ENCODE results near the gene CAPSL. TPM values are rescaled to one million over a fixed set of nuclear protein-coding genes. Genes with fewer than 3 reads are reported as not detected.

Gene CAPSL
- total RNA-seq, 1 donor from 2014 or later, result not detected

- H3K36me3 ChIP-seq (ENCODE audit: control insufficient read depth, insufficient read depth, low read length), result no peaks in the 10 kb centered on the region
- H3K4me3 ChIP-seq (ENCODE audit: low read depth, low read length), result no peak overlapping the region
- TF ChIP-seq, protein P1, sequence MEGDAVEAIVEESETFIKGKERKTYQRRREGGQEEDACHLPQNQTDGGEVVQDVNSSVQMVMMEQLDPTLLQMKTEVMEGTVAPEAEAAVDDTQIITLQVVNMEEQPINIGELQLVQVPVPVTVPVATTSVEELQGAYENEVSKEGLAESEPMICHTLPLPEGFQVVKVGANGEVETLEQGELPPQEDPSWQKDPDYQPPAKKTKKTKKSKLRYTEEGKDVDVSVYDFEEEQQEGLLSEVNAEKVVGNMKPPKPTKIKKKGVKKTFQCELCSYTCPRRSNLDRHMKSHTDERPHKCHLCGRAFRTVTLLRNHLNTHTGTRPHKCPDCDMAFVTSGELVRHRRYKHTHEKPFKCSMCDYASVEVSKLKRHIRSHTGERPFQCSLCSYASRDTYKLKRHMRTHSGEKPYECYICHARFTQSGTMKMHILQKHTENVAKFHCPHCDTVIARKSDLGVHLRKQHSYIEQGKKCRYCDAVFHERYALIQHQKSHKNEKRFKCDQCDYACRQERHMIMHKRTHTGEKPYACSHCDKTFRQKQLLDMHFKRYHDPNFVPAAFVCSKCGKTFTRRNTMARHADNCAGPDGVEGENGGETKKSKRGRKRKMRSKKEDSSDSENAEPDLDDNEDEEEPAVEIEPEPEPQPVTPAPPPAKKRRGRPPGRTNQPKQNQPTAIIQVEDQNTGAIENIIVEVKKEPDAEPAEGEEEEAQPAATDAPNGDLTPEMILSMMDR (IDR thresholded peaks at IDR 0.05; ENCODE audit: insufficient read depth, low read length, severe bottlenecking), result no peak
- DNase-seq (ENCODE audit: low read depth), result no peak
- H3K27me3 ChIP-seq (ENCODE audit: control insufficient read depth, insufficient read depth, low read length), result no peaks in the 10 kb centered on the region
- no peak for FAIRE-seq
Measured at GRCh38 chr5:35903631-35904203, 34.7 kb downstream of the CAPSL start.

DNA sequence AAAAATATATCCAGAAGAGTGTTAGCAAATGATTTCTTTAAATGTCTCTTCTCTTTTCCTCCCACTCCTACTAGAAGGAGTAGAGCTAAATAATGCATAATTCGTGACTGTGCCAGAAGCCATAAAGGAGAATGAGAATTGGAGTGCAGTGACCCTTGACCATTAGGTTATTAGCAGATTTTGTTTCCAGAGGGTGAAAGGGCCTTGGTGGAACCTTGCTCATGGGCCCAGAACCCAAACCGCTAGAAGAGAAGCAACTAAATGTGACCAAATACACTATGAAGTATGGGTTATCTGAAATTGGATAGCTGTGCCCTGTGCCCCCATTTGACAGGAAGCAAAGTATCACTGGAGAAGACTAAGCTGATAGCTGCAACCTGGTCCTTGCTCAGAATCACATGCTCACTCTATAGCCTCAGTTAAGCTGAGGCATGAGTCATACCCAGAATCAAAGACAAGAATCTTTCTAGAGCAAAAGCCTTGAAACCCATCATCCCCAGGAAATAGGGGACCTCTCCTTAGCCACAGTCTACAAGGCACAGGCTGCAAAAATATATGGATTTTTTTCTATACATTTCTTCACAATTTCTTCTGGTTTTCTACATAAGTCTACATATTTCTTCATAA is 36.3 kb downstream of the CAPSL start:
- no peaks in the 10 kb centered on the region for H3K36me3 ChIP-seq (ENCODE audit: control insufficient read depth, insufficient read depth, low read length)
- DNase-seq (ENCODE audit: low read depth), result peak; percentile 12
- no peak overlapping the region for H3K4me3 ChIP-seq (ENCODE audit: low read depth, low read length)
- FAIRE-seq, result no peak
- H3K27me3 ChIP-seq (ENCODE audit: control insufficient read depth, insufficient read depth, low read length), result no peaks in the 10 kb centered on the region
- TF ChIP-seq, protein P1 (IDR thresholded peaks at IDR 0.05; ENCODE audit: insufficient read depth, low read length, severe bottlenecking), result no peak

GRCh38 chr5:35900972-35901695 is 37.3 kb downstream of the CAPSL start:
- H3K4me3 ChIP-seq (ENCODE audit: low read depth, low read length), result no peak overlapping the region
- DNase-seq (ENCODE audit: low read depth), result no peak
- no peaks in the 10 kb centered on the region for H3K27me3 ChIP-seq (ENCODE audit: control insufficient read depth, insufficient read depth, low read length)
- H3K36me3 ChIP-seq (ENCODE audit: control insufficient read depth, insufficient read depth, low read length), result no peaks in the 10 kb centered on the region
- no peak for FAIRE-seq
- TF ChIP-seq, protein P1 (IDR thresholded peaks at IDR 0.05; ENCODE audit: insufficient read depth, low read length, severe bottlenecking), result no peak

DNA sequence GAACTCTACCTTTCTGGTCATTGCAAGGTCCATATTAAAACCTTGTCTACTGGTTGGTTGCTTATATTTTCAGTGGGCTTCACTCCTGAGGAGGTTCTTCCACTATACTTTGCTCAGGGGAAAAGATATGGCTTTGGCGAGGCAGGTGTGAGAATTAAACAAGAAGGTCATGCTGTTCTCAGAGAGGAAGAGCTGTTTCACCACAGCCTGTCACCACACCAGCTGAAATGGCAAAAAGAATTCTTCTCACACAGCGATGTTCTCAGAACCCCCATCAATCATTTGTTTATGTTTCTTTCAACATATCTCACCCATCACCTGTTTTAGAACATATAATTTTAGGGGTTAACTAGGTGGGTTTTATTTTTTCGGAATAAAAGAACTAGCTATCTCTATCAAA is 38.6 kb downstream of the CAPSL start:
- no peak for DNase-seq (ENCODE audit: low read depth)
- no peak for FAIRE-seq
- no peaks in the 10 kb centered on the region for H3K27me3 ChIP-seq (ENCODE audit: control insufficient read depth, insufficient read depth, low read length)
- TF ChIP-seq, protein P1 (IDR thresholded peaks at IDR 0.05; ENCODE audit: insufficient read depth, low read length, severe bottlenecking), result no peak
- no peak overlapping the region for H3K4me3 ChIP-seq (ENCODE audit: low read depth, low read length)
- no peaks in the 10 kb centered on the region for H3K36me3 ChIP-seq (ENCODE audit: control insufficient read depth, insufficient read depth, low read length)

DNA sequence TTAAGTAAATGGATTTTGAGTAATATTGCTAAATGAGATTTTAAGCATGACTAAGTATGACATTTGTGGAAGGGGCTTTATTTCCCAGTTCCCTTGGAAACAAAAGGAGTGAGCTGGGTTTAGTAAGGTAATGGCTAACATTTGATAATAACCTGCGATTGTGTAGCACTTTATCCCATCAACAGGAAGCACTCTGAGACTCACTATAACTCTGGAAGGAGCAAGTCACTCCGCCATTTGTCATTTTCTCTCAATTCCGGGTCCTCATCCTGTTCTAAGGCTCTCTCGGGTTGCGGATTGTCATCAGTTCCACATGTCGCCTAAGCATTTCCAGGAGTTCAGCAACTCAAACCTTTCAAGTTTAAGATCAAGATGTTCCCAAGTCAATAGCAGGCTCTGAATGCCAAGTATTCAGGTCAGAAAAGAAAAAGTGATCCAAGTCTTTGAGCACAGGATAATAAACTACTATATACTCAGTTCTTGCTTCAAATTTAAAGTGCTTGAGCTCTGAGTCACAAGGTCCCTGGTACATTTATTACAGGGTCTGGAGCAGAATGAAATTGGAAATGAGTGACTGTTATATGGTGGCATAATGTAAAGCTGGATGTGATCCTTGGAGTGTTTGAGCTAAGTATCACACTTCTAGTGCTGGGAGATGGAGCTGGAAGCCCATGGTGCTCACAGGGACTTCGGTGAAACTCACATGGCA is 39.3 kb downstream of the CAPSL start:
- no peak overlapping the region for H3K4me3 ChIP-seq (ENCODE audit: low read depth, low read length)
- no peaks in the 10 kb centered on the region for H3K36me3 ChIP-seq (ENCODE audit: control insufficient read depth, insufficient read depth, low read length)
- no peaks in the 10 kb centered on the region for H3K27me3 ChIP-seq (ENCODE audit: control insufficient read depth, insufficient read depth, low read length)
- DNase-seq (ENCODE audit: low read depth), result no peak
- TF ChIP-seq, protein P1 (IDR thresholded peaks at IDR 0.05; ENCODE audit: insufficient read depth, low read length, severe bottlenecking), result no peak
- FAIRE-seq, result no peak
